Measurements from ENCODE around the gene DPH1.
A peak's percentile ranks its signal among the peaks of the same experiment; 100 is the strongest.

DPH1 gene

DNA sequence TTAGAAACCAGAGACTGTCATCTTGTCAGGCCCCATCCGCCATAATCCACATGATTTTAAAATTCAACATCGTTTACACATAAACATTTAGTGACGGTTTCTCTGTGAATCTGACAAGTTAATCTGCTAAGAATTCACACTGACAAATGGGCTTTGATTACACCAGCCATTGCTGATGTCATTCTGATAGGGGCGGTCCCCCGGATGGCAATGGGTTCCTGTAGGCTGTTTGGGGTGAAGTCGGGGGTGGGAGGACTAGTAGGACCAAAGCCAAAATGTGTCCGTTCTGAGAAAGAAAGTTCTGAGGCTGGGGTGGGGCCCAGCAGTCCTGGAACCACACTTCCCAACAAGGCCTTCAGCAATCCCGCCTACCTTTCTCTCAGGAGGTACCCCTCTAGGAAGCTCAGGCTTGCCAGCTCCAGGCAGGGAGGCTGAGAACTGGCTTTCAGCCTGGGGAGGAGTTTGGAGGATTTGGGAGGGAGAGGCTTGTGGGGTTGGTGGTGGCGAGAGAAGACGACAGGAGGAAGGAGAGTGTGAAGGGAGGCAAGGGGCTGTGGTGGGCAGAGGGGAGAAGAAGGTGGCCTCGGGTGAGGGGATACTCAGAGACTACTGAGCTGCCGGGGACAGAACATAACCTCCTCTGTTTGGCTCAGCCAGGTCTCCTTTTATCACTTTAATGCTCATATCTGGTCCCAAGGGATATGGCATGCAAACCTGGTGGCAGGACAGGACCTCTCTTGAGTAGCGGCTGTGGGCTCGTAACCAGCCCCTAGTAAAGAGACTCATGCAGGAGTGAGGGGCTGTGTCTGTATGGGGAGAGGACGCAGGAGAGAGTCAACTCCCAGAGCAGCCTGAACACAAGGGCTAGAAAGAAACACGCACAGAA is 33.6 kb downstream of the DPH1 start:
- DNase-seq, result no peak

DNA sequence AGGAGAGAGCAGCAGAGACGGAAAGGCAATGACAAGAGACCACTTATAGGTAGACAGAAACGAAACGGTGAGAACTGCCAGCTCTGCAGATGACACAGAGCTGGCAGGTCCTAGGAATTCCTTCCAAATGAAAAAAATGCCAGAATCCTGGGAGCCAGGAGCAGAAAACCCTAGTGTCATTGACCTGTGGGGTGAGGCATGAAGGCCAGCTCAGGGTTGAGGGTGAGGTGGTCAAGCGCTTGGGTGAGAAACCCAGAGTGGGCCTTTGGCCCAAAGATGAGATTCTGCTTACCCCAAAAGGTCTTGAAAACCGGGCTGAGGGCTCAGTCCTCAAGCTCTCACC is 34.2 kb downstream of the DPH1 start:
- no peak for DNase-seq

DNA sequence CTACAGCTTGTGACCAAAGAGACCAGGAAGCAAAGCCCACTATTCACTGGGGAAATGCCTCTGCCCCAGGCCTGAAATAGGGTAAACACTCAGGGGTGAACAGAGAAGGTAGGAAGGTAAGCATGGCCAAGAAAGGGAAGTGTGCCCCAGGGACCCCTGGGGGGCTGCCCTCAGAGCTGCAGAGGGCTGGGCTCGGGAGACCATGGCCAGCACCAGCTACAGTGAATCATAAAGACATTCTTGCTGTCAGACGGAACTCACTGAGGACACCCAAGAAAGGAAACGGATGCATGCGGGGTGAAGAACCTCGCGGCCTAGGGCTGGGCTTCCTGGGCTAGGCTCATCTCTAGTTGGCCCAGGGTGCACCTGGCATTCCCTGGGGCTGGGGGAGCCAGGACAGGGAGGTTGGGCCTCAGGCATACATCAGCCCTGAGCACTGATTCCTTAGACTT is 34.6 kb downstream of the DPH1 start:
- no peak for DNase-seq

DNA sequence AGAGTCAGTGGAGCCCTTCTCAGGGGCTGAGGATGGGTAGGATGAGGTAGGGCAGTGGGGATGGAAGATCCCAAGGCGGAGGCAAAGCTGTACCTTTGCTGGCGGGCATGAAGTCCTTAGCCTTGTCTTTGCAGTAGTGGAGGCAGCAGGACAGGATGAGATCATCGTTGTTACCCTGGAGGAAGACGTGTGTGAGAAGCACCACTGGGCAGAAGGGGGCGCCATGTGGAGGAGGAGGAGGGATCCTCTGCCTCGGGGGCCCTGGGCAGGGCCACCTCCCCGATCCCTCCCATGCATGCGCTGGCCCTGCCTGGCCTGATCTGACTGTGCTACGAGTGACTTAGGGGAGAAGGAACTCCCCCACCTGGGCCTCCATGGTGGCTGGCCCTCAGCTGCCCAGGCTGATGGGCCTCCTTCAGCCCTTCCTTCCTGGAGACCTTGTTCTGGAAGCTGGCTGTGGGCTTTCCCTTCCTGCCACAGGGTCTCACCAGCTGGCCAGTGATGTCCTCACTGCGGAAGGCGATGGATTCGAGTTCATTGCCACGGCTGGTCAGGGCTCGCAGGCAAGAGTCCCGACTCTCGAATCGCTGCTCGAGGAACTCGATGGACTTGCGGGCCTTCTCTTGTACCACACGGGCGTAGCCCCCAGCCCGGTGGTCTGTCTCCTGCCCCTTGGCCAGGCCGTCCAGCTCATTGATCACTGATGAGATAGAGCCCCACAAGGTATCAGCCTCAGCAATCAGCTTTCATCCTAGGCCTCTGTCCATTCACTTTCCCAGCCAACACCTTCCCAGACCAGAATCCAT is 35.2 kb downstream of the DPH1 start:
- DNase-seq, result peak; percentile 56 to 73

DNA sequence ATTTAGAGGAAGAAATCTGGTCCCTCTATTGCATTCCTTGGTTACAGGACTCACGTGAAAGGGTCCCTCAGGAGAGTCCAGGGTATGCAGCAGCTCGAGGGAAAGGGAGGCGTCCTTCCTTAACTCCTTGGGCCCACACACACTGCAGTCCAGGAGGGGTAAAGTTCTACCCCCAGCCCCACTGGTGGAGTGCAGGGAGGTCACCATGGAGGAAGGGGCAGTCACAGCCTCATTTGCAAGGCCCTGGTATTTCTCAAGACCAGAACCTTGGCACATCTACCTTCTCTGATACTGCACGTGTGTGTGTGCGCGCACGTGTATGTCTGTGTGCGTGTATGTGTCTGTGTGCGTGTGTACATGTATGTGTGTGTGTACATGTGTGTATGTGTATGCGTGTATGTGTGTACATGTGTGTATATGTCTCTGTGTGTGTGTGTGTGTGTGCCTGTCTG is 36.0 kb downstream of the DPH1 start:
- no peak for DNase-seq

DNA sequence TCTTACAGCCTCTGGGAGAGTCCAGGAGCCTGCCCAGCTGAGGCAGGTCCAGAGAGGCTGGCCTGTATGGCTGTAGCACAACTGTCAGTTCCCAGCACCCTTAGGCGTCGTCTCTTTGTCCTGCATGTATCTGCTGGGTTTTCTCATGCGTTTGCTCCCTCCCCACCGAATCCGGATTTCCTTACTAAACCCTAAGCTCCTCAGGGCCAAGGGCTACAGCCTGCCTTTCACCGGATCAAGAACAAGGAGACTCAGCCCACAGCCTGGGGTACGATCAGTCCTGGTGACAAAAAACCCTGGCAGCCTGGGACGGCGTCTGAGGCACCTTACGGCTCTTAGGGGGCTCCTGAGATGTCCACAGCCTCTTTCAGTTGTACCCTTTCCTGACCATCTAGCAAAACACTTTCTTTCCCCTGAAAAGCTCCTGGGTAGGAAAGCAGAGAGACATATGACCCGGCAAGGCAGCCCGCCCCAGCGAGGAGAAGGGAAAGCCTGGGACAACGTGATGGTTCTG is 37.2 kb downstream of the DPH1 start:
- DNase-seq, result no peak

DNA sequence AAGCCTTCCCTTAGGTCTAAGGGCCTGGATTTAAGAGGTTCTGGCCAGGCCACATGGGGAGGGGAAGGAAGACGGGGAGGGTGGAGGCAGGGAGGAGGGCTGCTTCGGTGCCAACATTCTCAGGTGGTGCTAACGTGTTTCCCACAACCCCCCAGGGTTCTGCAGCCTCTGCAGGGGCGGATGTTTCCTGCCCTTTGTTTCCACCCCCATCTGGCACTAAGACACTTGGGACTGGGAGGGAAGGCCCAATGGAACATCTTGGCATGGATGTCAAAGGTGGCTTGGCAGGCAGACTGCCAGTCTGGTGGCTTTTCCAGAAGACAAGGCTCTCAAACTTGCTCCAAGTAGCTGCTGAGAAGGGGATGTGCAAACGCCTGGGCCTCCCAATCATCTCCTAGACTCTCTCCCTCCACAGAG is 37.7 kb downstream of the DPH1 start:
- DNase-seq, result no peak

DNA sequence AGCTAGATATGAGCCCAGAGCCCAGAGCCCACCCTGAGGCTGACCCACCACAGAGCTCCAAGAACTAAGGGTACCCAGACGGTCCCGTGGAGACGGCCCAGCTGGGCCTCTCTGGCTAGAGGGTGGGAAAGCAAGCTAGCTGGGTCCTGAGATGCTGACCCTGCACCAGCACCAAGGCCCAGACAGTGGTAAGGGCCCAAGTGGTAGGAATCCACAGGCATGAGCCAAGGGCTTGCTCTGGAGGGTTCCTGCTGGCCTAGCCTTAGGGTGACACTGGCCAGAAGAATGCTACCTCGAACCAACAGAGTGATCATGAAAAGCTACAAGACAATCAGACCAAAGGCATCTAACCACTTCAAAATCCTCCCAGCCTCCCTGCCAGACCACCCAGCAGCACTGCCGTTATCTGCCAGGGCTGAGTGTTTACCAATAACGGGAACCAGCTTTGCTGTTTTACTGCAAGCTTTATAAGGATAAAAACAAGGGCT is 38.1 kb downstream of the DPH1 start:
- DNase-seq, result no peak

DNA sequence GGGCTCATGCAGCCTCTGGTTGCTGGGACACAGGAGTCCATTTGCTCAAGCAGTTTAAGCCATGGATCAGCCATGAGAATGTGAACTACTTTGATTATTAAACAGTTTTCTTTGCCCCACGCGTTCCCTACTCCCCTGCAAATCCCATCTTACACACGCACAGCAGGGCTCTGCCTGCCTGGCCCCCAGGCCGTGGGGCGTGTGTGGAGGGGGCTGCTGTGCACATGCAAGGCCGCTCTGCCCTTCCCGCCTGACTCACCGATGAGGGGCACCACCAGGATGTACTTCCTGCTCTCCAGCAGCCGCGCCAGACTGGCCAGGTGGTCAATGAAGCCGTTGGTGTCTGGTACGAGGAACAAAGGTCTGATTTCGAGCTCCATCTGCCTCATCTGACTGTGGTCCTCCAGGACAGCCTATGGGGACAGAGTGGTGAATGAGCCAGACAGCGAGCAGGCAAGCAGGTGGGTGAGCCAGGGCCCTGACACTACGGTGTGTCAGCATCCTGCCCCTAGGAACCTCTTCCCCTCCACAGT is 38.6 kb downstream of the DPH1 start:
- DNase-seq, result peak; percentile 94 to 98

DNA sequence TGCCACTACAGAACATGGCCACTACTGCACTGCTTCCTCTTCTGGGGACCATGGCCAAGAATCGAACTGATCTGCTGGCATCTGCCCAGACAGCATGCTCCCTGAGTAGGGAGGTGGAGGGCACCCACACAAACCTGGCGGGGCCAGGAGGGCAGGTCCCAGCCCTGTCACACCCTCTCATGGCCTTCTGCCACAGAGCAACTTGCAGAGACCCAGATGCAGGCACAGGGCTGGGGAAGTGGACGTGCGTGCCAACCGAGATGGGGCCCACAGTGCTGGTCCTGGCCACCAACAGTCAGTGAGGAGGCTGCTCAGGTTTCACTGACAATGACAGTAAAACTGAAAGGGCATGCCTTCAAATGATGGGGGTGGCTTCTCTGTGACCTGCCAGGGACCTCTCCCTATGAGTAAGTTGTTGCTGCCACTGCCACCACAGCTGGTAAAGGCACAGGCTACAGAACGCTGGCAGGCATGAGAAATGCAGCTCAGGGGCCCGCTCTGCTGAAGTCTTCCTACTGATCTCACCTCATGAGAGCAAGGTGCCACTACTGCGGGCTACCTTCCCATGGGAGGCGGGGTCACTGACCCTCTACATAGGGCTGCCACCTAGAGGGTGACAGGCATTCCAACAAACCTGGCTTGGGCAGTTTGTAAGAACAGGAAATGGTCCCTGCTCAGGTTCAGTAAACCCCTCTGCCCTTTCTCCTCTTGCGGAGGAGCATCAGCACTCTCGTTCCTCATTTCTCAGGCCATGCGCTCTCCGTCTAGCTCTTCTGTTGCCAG is 40.5 kb downstream of the DPH1 start:
- DNase-seq, result no peak

DNA sequence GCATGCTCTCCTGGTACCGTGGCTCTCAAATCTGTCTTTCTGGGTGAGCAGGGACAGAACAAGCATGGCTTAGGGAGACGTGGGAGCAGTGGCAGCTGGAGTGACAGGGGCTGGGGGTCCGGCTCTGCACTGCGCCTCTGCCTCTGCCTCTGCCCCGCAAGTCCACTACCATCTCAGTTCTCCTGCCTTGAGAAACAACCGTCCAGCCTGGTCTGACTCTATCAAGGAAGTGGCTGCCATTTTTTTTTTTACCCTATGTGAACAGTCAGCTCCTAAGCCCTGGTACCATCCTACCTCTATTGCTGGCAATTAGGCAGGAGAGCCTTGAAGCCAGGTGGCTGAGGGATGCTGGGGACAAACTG is 41.1 kb downstream of the DPH1 start:
- DNase-seq, result no peak

DNA sequence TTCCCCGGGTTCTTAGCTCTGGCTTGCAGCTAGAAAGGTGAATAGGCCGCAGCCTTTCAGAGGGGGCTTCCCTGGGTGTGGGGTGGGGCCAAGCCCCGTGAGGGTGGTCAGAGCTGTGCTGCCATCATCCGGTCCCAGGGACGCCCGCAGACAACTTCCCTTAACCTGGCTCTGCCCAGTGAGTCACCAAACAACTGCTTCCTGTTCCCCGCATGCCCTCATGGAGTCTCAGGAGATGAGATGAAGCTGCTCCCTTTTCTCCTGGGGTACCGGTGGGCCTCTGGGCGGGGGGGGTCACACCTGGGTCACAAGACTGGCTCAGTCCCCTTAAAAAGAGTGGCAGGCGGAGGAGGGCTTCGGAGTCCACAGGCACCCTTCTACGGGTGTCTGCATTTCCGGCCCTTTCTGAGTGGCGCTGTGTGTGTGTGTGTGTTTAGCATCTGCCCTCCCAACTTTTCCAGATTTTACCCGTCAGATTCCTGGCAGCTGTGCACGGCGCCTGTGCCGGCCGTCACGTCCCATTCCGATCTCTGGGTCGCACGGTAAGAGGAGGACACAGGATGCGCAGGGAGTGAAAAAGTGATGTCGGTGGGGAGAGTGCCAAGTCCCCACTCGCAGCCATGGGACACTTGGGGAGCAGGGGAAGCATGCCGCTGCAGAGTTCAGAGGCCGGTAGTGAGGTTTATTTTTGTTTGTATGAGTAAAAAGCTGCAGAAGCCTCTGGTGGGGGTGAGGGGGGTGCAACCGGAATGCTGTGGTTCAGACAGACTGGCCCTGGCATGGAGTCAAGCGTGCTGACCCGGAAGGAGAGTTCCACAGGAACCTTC is 41.7 kb downstream of the DPH1 start:
- no peak for DNase-seq

DNA sequence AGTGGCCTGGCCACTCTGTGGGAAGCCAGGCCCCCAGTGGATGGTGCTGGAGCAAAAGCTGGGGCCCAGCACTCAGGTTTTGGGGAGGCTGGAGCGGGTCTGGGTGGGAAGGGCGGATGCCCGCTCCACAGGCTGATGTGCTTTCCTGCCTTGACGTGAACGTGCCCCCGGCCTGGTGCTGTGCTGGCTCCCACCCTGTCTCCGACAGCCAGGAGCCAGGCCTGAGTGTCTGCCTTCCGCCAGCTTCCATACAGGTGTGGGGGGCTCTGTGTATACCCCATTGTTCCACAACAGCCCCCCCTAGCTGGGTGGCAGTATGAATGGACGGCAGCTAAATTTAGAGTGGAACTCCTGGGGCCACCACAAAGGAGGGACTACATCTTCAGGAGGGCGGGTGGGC is 45.0 kb downstream of the DPH1 start:
- no peak for DNase-seq

DNA sequence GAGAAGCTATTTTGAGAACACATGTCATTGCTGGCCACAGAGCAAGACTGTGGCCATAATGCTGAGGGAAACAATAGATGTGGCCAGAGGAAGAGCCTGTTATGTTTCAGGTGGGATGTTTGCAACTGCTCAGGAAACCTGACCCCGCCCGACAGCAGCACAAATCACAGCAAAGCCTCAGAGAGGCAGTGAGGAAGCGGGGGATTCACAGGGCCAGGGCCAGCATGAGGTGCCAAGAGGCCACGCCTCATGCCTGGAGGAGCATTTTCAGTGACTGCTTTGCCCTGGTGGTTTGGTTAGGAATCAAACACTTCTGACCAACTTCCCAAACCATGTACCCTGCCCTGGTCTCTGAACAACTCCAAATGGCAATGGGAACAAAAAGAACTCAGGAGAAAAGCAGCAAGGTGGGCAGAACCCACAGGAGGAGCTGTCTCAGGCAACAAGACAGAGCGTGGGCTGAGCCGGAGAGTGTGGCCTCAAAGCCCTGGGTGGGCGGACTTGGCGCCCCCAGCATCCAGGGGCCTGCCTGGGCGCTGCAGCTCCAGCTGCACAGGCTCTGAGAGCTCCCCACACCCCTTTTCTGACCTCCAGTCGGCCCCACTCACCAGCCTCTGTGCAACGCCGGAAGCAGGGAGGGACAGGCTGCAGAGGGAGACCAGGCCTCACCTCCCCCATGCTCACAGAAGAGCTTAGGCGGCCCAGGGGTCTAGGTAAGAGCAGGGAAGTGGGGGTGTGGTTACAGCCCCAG is 45.6 kb downstream of the DPH1 start:
- DNase-seq, result no peak

DNA sequence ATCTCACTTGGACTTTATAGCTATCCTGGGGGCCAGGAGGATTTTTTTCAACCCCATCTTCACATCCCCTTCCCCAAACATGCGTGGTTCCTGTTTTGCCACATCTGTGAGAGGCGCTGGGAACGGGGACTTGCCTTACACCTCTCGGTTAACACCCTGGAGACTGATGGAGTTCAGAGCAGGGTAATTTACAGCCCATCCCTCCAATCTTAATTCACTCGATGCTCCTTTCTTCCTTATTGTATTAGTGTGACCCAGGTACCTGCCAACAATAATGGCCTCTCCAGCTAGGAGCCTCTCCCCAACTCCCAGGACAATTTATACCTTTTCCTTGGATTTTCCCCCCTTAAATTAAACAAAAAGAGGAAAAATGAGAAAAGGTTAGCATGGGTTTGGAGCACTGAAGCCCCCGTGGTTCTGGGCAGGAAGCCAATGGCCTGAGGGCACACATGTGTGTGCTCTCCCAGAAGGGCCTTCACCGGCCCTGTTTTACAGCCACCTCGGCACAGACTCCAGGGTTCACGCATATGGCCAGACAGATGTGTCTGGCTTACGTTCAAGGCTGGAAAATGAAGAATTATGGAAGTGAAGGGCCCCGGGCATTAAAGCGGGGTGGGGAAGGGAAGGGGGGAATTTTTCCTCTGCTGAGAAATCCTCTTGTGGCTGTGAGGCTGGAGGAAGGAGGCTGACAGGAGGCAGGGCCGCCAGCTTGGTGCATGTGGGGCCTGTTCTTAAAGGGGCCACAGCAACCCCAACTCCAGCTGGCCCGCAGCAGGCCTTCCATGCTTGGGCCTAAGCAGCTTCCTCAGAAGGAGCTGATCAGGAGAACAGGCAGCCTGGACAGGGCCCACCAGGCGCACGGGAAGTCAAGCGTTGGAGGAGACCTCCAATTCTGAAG is 46.4 kb downstream of the DPH1 start:
- no peak for DNase-seq

DNA sequence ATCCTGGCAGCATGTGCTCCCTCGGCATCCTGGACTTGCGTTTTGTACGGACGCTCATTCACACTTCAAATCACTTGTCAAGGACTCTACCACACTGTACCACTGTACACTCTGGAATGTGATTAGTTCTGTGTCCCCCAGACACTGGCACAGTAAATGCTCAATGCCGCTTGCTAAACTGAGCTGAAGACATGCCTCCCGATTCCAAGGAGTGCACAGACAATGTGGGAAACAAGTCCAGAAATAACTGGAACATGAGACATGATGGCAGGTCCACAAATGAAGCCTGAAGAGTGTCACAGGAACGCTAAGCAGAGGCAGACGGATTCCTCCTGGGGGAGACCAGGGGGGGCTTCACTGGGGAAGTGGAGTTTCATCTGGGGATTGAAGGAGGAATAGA is 47.1 kb downstream of the DPH1 start:
- no peak for DNase-seq

DNA sequence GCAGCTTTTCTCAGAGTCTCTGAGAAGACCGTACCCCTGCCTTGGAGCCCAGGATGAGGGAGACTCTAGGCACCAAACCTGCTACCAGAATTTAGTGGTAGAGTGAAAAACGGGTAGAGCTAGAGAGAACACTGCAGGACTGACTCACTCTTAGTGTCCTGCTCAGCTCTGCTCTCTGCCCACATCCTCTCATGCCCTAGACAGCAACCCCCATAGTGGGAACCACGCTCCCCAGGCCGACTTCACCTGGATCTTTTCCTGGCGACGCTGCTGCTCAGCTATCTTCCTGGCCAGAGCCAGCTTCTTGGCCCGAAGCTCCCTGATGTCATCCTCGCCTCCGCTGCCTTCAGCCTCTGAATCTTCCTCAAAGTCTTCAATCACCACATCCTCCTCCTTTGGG is 51.6 kb downstream of the DPH1 start:
- DNase-seq, result no peak

DNA sequence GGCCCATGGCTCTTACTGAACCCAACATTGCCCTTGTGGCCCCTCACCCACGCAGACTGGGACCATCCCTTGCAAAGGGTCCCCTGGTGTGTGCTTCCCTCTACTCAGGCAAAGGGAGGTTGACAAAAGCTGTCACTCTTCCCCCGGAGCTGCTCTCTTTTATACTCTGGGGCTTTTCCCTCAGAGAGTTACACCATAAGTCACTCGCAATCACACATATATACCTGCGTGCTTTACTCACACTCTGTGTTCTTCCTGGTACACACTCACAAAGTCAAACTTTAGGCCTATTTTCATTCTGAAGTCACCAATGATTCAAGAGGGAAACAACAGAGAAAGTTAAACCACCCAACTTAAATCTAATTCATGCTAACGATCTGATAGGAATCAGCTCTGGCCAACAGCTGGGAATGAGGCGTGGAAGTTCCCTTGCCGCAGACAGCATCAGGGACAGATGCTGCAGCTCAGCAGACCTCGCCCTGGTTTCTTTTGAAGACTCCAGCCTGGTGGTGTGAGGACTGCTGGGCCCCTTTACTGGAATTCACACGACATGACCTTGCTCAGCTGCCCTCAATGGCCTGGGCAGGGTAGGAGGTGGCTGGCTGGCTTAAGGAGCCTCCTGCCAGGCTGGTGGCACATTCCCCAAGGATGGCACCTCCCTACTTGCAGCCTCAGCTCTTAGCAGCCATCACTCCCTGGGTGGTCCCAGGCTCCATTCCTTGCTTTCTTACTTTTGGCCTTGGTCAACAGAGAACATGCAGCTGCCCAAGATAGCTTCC is 52.2 kb downstream of the DPH1 start:
- no peak for DNase-seq

DNA sequence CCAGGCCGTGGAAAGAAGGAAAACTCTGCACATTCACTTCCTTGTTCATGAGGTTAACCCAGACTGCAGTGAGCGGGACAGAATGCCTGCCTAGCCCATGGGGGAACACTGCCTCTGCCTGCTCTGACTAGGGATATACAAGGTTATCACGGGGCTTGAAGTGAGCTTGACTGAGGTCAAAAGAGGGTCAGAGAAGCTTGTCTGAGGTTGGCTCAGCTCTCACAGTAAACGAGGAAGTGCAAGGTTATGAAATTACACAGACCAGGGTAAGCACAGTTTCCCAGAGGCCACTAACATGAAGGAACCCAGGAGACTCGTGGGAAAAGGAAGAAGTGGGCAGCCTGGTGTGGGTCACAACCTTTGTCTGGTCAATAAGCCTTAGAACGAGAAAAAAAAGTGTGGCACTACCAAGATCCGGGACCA is 53.7 kb downstream of the DPH1 start:
- DNase-seq, result no peak
